LNCAP (cell line): ENCODE data around the gene FBLN7.

Source experiments
- CTCF ChIP-seq: fragments of 450-650 bp; IDR thresholded peaks from 2 replicates; pipeline ENCODE4 v1.5.1; 2017; ENCODE audit warnings: mild to moderate bottlenecking

Gene FBLN7

GRCh38 chr2:112185131-112185530, 46.9 kb downstream of the FBLN7 start:
- TF ChIP-seq CTCF = no peak

- no peak for TF ChIP-seq CTCF
Observed at GRCh38 chr2:112187046-112187715, 49.0 kb downstream of the FBLN7 start.

GRCh38 chr2:112187805-112188596, 49.8 kb downstream of the FBLN7 start:
- no peak for TF ChIP-seq CTCF

- TF ChIP-seq CTCF = no peak
Observed at GRCh38 chr2:112189001-112189556, 50.9 kb downstream of the FBLN7 start.

- no peak for TF ChIP-seq CTCF
Observed at GRCh38 chr2:112194028-112194427, 55.8 kb downstream of the FBLN7 start.

DNA sequence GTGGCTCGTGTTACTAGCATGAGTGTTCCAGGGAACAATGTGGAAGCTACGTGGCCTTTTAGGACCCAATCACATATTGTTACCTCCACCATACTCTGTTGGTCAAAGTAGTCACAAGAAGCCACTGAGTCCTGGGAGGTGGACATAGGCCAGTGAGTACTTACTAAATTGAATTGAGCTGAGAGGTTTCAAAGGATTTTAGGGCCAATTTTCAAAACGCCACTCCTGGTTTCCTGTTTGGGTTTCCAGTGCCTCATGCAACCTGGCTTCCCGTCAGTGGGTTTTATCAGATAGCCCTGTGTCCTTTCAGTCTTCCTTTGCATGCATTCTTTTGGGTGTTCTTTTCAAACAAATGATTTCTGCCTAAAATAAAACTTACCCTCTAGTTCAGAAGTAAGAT, 56.3 kb downstream of the FBLN7 start:
- no peak for TF ChIP-seq CTCF

DNA sequence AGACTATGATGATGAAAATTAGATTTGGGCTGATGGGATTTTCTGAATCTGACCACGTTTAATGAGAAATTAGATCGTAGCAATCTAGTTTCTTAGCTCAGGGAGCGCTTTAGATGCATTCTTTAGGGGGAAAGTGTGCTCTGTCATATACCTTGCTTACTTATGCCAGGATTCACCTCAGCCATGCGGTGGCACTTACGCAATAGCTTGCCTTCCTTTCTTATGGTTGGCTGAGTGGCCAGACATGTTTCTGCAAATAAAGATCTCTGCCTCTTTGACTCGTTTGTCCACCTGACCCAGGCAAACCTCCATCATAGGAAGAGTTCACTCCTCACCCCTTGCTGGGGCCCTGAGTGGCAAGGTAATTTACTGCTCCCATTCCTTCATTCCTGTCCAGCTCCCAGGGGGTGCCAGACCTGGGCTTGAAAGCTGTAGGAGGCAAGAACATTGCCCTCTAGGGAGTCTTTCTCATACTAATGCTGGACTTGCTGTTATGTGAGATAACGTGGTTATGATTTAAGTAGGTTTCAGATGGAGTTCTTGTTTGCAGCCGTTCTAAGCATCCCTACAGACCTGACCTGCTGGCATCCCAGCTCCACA, 57.1 kb downstream of the FBLN7 start:
- TF ChIP-seq CTCF = no peak
